Activated CD8-positive, alpha-beta memory T cell treated with anti-CD3 and anti-CD28 coated beads for 4 hours (primary cell): ENCODE measurements around the gene SHTN1.

Experiments used
- DNase-seq, 2 donors: peaks; one replicate each; pipeline ENCODE4 v3.0.0-alpha.2; 2020; ENCODE audit warnings: low read depth in 2 of 2

The SHTN1 gene

DNA sequence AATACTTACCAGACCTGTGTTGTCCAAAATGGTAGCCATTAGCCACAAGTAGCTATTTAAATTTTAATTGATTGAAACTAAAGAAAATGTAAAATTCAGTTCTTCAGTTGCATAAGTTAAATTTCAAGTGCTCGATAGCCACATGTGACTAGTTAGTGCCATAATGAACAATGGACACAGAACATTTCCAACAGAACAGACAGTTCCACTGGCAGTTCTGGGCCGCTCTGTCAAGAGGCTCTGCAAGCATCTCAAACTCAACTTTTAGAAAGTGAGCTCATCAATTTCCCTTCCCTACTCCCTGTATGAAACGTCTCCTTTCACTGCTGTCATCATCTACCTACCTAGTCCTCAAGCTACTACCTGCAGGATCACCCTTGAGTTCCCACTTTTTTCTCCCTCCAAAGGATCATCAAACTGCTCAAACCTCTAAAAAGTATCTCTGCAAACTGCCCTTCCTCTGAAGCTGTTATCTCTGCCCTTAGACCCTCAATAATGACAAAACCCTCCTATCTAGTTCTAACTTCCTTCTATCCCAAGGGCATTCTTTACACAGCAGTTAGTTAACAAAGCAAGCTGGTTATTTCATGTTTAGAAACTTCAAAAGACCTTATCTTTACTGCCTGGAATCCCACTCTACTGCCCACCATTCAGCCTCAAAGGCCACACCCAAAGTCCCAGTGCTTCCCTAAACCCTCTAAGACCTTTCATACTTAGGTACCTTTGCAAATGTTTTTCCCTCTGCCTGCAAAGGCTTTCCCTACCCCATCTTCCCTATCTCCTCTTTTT is 20.6 kb downstream of the SHTN1 start:
- DNase-seq = no peak

DNA sequence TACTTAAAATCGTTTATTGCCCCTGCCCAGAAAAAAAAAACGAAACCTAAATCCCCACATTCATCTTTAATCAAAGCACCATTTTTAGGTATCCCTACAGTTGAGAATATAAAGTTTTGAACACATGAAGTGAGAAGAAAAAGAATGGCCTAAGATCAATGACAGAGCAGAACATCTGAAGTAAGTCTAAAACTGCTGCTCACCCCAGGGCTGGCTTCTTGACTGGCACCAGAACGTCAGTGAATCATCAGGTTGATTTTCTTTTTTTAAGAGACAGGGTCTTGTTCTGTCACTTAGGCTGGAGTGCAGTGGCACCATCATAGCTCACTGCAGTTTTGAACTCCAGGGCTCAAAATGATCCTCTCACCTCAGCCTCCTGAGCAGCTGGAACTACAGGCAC is 24.9 kb downstream of the SHTN1 start:
- no peak for DNase-seq

DNA sequence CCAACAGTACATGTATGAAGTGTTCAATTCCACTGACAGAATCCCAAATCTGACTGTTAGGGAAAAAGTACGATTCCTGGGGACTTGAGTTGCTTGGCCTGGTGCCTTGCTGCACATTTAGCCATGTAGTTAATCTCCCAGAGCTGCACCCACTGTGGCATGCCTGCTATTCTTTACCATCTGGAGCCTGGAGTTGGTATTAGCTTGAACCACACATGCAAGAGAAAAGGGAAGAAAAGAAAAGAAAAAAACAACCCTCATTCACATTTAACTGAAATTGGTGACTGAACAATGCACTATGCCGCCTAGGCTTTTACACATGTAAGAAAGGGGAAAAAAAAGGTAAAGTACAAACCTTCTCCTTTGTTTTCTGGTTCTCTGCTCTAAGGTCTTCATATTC is 26.1 kb downstream of the SHTN1 start:
- no peak for DNase-seq

DNA sequence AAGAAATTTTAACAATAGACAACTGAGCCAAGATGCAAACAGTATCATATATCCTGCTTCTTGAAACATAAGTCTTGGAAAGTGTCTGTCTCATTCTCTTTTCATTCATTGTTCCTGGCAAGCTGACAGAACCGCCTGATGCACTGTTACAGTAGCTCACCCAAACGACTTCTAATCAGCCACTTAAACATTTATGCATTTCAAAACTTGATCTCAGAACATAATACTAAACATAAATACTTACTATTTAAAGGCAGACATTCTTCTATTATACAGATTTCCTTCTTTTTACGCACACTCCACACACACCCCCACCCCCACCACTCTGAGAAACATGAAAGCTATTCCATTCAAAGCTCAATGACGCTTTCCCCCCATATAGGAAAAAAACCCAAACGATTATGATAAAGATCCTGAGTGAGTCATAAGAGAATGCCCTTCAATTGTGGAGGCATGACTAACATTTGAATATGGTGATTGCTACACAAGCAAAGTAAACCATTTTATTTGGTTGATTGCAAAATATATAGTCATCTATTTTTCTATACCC is 30.5 kb downstream of the SHTN1 start:
- no peak for DNase-seq

DNA sequence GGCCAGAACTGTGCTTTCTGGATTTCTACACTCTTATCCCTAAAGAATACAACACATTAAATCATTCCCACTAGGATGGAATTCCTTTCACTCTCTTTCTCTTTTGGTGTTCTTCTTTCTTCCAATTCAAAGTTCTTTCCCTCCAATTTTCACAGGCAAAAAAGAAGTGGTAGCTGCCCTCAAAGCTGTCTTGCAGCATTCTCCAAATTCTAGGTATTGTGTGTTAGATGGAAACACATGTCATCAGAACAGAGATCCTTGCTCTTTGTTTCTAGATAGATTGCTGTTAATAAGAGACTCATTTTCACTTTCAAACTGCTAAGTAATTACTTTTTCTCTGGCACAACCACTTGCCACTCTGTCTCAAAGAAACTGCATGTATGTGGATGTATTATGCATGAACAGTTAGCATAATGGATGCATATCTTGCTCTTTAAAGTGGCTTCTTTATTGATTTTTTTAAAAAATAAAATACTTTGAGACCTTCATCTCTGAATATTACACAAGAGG is 31.0 kb downstream of the SHTN1 start:
- no peak for DNase-seq

DNA sequence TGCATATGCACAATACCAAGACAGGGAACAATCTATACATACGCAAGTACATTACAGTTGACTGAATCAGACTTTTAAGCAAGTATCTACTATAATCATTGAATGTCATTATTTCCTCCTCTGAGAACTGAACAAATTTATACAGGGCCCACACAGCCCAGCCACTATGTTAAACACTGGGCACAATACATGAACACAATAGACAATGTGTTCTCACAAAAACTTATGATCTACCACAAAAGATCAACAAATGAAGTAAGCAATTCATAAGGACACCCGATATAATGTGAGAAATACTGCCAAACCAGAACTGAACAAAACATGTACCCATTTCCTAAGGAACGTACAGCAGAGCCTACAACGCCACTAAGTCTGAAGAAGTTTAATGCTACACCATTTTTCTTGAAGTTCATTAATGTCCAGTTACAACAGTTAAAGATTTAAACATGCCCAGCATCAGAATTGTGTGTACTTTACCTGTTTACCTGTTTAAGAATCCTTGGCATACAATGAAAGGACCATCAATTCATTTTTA is 31.5 kb downstream of the SHTN1 start:
- DNase-seq = no peak

DNA sequence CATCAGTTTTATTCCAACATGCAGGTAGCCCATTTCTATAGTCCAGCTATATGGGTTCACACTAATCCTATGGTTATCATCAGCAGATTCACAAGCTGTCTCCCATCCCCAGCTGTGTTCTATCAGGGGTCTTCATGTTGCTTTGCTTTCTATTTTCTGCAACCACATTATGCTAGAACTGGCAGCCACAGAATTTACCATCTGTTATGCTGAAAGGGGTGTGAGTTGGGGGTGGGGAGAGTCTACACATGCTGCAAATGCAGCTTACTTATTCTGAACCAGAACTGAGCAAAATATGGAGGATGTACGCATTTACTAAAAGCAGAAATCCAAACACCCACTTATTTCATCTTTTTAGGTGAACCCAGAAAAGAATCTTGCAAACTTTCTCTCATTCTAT is 32.9 kb downstream of the SHTN1 start:
- DNase-seq = no peak

DNA sequence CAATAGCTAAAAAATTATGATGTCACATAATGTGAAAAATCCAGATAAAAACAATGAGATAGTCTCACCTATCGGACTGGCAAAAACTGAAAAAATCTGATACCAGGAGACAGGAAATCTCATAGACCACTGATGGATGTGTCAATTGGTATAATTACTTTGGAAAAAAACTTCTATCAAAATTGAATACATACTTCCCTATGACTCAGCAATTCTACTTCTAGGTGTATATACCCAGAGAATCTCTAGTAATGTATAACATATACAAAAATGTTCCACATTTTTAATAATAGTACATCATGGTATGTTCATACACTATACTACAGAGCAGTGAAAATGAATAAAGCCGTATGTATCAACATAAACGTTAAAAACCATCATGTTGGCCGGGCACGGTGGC is 34.9 kb downstream of the SHTN1 start:
- DNase-seq = no peak

DNA sequence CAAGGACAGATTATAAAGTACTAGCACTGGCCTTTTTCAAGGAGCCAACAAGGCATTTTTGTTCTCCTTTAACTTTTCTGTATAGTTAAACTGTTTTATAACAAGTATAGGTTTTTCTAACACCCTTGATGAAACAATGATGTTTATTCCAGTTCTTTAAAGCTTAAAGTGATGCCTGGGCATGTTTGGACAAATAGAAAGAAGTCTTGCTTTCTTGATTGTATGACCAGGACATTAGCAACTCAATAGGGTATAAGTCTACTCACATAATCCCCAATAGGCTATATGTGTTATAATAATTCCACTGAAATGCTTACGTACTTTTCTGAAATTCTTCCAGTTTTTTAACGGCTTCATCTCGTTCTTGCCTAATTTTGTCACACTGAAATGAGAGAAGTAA is 36.7 kb downstream of the SHTN1 start:
- DNase-seq = no peak

DNA sequence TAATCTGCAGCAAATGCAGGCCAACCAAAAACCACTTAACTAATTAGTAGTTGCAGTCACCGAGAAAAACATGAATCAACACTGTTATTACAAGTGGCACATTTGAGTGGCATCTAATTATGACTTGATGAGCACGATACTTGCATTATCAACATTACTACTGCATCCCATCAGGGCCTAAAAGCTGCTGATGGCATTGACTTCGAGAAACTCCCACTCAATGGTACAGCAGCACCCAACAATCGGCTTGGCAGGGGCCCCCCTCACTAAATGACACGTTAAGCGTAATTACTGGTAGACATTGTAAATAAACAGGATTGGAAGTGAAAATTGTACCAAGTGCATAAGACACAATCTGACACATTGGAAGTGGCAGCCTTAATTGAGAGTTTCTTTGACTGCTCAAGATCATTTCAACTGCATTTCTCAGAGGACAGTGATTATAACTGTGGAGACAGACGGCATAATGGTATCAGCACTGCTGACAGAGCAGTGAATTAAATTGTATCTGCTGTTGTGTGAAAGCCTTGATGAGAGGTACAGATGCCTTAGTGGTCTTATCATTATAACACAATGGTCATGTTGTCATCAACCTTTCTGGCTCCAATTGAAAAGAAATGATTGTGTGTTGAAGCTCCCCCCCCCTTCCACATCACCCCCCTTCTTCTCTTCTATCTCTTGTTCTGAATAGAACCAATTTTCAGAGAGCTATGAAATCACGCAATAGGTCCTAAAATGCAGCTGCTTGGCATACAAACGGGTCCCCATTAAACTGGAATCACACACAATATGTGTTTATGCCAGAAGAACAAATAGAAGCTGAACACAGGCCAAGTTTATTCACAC is 43.4 kb downstream of the SHTN1 start:
- no peak for DNase-seq

DNA sequence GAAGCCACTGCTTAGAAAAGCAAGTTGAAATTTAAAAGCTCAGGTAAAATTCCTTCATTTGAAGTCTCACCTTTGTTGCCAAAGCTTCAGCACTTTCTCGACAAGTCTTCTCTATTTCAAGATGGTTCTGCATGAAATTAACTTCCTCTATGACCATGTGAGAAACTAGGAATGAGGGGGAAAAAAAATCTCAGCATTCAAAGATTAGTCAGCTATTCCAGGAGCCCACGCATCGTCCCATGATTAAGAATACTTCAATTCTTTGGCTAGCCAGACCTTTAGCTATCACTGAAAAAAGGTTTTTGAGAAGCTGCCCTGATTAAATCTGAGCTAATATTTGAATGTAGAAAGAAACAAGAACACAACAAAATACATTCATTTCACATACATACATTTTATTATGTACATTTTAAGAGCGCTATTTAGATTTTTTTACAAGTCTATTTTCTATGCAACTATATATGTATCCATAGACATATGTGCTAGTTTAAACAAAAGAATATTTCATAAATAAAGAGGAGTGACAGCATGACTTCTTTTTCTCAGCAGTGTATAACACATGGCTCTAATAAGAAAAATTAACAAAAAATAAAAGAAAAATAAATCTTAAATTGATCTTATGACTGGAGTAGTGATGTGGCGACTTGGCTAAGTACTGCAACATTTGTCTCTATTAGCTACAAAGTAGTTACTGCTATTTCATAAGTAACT is 44.8 kb downstream of the SHTN1 start:
- DNase-seq = no peak

DNA sequence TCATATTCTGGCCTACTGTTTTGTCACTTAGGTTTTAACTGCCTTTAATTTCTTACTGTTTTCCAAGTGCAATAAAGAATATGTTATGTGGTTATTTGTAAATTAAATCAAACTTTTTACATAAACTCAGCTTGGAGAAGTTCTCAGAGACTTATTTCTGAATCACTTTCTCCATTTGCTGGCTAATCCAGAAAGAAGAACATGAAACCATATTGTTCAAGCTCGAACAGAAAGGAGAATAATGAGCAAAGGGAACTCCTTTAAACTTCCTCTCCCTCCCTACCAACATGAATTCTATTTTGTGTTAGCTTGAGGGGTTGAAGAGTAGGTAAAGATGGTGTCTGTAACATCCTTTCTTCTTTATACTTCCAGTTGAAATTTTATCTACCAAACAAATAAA is 52.3 kb downstream of the SHTN1 start:
- DNase-seq = no peak

DNA sequence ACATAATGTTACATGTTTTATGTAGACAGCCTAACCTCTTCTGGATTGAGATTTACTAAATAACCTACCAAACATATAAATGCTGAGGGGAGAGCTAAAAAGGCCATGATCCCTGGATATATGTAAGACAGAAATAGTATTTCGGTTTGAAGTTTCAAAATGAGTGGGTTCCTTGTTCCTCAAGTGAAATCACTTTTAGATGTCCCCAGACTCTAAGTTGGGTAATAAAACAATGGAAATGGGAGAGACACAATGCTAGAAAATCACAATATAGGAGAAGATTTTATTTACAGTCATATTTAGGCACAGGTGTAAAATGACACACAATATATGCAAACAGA is 56.5 kb downstream of the SHTN1 start:
- DNase-seq = no peak

DNA sequence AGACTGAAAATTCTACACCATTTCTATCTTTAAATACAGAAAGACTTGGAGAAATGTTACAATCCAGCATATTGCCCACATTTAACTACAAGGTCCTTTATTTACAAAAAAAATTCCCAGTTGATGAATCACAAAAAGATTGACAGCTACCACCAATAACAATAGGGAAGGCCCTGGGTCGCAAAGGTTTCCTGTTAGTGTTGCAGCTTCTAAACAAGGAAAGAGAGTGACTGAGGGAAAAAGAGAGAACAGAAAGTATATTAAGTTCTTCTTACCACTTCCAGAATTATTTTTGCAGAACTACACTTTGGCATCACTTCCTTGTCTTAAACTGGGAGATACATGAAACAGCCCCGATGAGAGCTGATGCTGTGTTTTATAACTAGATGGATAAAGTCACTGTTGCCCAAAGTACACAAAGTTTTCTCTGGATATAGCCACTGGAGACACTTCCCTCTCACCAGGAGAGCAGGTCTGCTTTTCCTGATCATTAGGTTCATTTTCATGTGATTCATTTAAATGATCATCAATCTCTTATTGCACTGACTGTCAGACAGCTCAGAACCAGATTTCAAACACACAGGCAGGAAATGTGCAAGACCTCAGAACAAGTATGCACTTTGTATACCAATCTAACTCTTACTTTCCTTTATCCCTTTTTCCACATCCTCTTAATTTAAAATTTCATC is 57.0 kb downstream of the SHTN1 start:
- no peak for DNase-seq

DNA sequence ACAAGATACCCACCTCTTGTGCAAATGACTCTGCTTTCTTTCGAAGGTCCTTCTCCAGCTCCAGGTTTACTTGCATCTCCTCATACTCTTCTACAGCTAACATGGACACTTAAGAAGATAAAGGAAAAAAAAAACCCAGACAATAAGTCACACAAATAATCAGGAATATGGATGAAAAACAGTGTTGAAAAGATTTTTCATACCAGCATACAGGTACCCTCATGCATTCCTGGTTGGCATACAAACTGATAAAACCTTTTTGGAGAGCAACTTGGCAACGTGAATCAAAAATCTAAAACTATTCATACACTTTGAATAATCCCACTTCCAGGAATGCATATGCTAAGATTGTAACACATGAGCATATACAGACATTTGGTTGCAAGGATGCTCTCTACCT is 60.1 kb downstream of the SHTN1 start:
- DNase-seq = no peak

DNA sequence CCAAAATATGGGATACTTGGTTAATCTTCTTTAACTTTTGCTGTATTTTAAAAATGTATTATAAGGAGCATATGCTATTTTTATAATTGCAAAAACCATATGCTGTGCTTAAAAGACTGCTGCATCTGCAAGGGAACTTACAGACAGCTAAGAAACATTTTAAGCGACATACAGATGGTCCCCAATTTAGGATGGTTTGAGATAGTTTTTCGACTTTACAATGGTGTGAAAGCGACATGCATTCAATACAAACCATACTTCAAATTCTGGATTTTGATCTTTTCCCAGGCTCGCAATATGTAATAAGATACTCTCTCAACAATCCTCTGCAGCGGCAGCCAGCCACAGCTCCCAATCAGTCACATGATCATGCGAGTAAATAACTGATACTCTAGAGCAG is 73.2 kb downstream of the SHTN1 start:
- DNase-seq = no peak

DNA sequence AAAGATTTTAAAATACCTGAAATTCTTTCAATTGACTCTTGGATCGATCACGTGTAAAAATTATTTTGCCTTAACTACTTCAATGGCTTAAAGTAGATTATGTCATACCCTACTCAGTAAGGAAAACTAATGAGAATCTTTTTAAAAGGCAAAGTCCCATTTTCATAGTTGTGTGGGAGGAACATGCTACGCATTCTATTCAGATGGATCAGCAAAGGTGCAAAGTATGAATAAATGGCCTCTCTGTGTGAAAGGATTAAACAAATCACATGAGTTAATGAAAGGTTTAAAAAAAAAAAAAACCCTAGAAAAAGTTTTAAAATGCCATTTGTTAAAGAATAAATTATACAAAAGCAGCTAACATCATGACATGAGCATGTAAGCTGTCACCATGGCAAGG is 78.6 kb downstream of the SHTN1 start:
- DNase-seq = no peak

DNA sequence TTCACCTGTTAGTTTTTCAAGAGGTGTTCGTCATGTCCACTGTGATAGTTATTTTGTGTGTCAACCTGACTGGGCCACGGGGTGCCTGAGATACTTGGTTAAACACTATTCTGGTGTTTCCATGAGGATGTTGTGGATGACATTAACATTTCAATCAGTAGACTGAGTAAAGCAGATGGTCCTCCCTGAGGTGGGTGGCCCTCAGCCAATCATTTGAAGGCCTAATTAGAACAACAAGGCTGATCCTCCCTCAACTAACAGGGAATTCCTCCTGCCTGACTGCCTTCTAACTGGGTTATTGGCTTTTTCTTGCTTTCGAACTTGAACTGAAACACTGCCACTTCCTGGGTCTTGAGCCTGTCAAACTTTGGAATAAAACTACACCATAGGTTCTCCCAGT is 79.9 kb downstream of the SHTN1 start:
- no peak for DNase-seq

DNA sequence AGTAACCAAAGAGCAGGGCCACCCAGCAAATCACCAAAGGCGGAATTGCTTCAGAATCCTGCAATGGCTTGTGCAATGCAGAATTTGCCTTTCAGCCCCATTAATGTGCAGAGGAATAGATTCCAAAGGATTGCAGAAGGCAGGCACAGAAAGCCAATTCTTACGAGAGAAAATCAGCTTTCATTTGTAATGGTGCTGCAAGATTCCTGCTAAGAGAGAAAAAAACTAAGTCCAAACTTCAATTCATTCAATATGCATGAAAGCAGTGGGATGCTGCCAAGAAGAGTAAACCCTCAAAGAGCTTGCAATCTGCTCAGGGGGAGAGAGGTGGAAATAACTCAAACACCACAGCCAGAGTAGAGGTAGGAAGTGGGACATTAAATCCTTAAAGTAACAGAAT is 85.3 kb downstream of the SHTN1 start:
- DNase-seq = no peak

DNA sequence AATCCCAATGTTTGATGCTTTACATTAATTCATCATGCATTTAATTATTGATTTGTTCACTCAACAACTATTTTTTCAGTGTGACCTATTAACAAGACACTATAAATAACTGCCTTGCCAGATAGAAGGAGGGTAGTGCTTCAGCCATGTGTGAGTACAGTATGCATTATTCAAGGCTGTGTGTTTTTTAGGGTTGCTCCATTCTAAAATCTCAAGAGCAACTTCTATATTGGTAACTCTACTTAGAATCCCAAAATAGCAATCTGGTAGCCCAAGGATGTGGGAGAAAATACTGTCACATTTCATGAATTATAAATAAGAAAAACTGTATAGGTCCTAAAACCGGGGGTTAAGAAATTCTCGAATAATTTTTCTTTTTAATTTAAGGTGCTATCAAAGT is 85.8 kb downstream of the SHTN1 start:
- no peak for DNase-seq

DNA sequence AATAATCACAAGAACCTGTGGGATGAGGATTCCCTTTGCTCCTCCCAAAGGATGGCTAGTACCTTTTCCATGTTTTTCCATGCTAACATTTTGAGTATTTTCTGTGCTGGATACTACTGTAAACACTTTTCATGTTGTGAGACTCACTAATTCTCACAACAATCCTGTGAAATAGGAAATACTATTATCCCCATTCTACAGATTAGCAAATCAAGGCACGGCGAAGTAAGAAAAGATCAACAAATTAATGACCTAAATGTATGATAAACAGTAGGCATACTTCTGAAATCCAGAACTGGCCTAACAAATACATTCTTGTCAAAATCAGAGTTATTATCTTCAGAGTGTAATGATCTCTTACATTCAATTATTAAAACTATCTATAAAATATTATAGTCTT is 86.4 kb downstream of the SHTN1 start:
- no peak for DNase-seq
